Astrocyte (in vitro differentiated cells and primary cell): Measurements from ENCODE around the gene C5orf22. TPM values are rescaled to one million over a fixed set of nuclear protein-coding genes. Genes with fewer than 3 reads are reported as not detected.

Experiments
- DNase-seq: peaks from one replicate; pipeline ENCODE4 v3.0.0-alpha.2; 2010; ENCODE audit warnings: low read depth
- FAIRE-seq: peaks from 2 replicates; lab custom pipeline; 2011; peaks lifted over from hg19 to GRCh38; lab: Jason Lieb, UNC
- H2AFZ ChIP-seq: 2 replicates; pipeline ENCODE4 v1.6.0; 2012; ENCODE audit warnings: low read depth, low read length, inconsistent platforms
- H3K27ac ChIP-seq: 2 replicates; pipeline ENCODE4 v1.5.1; 2011; ENCODE audit warnings: low read depth, low read length, inconsistent platforms
- H3K27me3 ChIP-seq: 2 replicates; pipeline ENCODE4 v1.6.0; 2011; ENCODE audit warnings: low read length, inconsistent platforms; ENCODE audit not compliant: insufficient read depth
- H3K36me3 ChIP-seq: 2 replicates; pipeline ENCODE4 v1.5.1; 2011; ENCODE audit warnings: low read length, inconsistent platforms; ENCODE audit not compliant: insufficient read depth
- H3K4me1 ChIP-seq: 2 replicates; pipeline ENCODE4 v1.5.1; 2011; ENCODE audit warnings: low read length, inconsistent platforms; ENCODE audit not compliant: insufficient read depth
- H3K4me2 ChIP-seq: 2 replicates; pipeline ENCODE4 v1.6.0; 2012; ENCODE audit warnings: low read length, inconsistent platforms
- H3K4me3 ChIP-seq: 2 replicates; pipeline ENCODE4 v1.5.1; 2011; ENCODE audit warnings: low read depth, mild to moderate bottlenecking, low read length, inconsistent platforms; ENCODE audit not compliant: insufficient read depth
- H3K79me2 ChIP-seq: 2 replicates; pipeline ENCODE4 v1.6.0; 2012; ENCODE audit warnings: mild to moderate bottlenecking, low read length, inconsistent platforms; ENCODE audit not compliant: insufficient read depth
- H3K9ac ChIP-seq: 2 replicates; pipeline ENCODE4 v1.6.0; 2012; ENCODE audit warnings: mild to moderate bottlenecking, low read length, inconsistent platforms
- H3K9me3 ChIP-seq: 2 replicates; pipeline ENCODE4 v1.5.1; 2012; ENCODE audit warnings: low read depth, mild to moderate bottlenecking, low read length, inconsistent platforms; ENCODE audit not compliant: insufficient read depth
- H4K20me1 ChIP-seq: 2 replicates; pipeline ENCODE4 v1.6.0; 2012; ENCODE audit warnings: low read length, inconsistent platforms; ENCODE audit not compliant: insufficient read depth
- H3K27ac Mint-ChIP-seq: one replicate; pipeline ENCODE4 v1.8.0; 2021; ENCODE audit warnings: mild to moderate bottlenecking, mixed read lengths; ENCODE audit not compliant: unreplicated experiment
- H3K27me3 Mint-ChIP-seq: one replicate; pipeline ENCODE4 v1.8.0; 2021; ENCODE audit warnings: low read depth, mixed read lengths; ENCODE audit not compliant: unreplicated experiment
- H3K36me3 Mint-ChIP-seq: one replicate; pipeline ENCODE4 v1.8.0; 2021; ENCODE audit warnings: low read depth, mixed read lengths; ENCODE audit not compliant: unreplicated experiment
- H3K4me1 Mint-ChIP-seq: one replicate; pipeline ENCODE4 v1.8.0; 2021; ENCODE audit warnings: low read depth, mixed read lengths; ENCODE audit not compliant: unreplicated experiment
- H3K4me3 Mint-ChIP-seq: one replicate; pipeline ENCODE4 v1.8.0; 2021; ENCODE audit warnings: mild to moderate bottlenecking, moderate library complexity, mixed read lengths; ENCODE audit not compliant: unreplicated experiment
- H3K9me3 Mint-ChIP-seq: one replicate; pipeline ENCODE4 v1.8.0; 2021; ENCODE audit warnings: mild to moderate bottlenecking, mixed read lengths; ENCODE audit not compliant: unreplicated experiment
- EZH2 ChIP-seq: IDR thresholded peaks from 2 replicates; pipeline ENCODE4 v1.6.1; 2012; ENCODE audit warnings: mild to moderate bottlenecking, low read length, inconsistent platforms; ENCODE audit not compliant: insufficient read depth
- total RNA-seq: library from RNA; stranded (reverse); gene quantifications from 2 replicates; pipeline ENCODE4 v1.2.1, GENCODE V29; 2021
- TF ChIP-seq, protein P1 (sequence below): IDR thresholded peaks from 2 replicates; pipeline ENCODE4 v1.5.1; 2011; ENCODE audit warnings: low read depth, mild to moderate bottlenecking, inconsistent platforms, low read length, moderate library complexity; ENCODE audit not compliant: insufficient read depth

Gene C5orf22
- total RNA-seq, 1 donor from 2014 or later, result 25.9 TPM

DNA sequence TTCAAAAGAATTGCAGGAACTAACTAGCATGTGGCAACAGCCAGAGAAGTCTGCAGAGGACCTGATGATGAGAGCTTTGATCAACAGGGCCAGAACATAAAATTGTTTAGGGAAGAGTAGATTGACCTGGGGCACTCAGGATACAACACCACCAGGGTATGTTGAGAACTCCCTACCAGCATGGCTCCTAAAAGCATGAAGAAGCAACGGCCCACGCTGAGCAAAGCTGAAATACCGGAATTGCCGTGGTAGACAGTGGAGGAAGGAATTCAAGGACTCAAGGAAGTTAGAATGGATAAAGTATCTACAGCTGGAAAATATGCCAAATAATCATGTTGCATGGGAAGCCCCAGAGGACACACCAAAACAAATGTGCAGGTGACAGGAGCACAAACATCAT is 31.8 kb upstream of the C5orf22 start:
- H2AFZ ChIP-seq, result no peak overlapping the region
- FAIRE-seq (no peak), DNase-seq (no peak)
- Mint-ChIP-seq H3K4me1 (no peaks in the 10 kb centered on the region), H3K9me3 (no peaks in the 10 kb centered on the region), H3K36me3 (peaks cover 46% of the 10 kb centered on the region), H3K4me3 (no peak overlapping the region), H3K27ac (no peak overlapping the region), H3K27me3 (no peaks in the 10 kb centered on the region)
- H3K27ac ChIP-seq, result no peak overlapping the region
- H3K4me1 ChIP-seq, result no peaks in the 10 kb centered on the region
- peaks cover 61% of the 10 kb centered on the region for H3K36me3 ChIP-seq
- H3K9me3 ChIP-seq, result no peaks in the 10 kb centered on the region
- H3K9ac ChIP-seq, result no peak overlapping the region
- TF ChIP-seq, protein P1, sequence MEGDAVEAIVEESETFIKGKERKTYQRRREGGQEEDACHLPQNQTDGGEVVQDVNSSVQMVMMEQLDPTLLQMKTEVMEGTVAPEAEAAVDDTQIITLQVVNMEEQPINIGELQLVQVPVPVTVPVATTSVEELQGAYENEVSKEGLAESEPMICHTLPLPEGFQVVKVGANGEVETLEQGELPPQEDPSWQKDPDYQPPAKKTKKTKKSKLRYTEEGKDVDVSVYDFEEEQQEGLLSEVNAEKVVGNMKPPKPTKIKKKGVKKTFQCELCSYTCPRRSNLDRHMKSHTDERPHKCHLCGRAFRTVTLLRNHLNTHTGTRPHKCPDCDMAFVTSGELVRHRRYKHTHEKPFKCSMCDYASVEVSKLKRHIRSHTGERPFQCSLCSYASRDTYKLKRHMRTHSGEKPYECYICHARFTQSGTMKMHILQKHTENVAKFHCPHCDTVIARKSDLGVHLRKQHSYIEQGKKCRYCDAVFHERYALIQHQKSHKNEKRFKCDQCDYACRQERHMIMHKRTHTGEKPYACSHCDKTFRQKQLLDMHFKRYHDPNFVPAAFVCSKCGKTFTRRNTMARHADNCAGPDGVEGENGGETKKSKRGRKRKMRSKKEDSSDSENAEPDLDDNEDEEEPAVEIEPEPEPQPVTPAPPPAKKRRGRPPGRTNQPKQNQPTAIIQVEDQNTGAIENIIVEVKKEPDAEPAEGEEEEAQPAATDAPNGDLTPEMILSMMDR, result no peak
- no peak for TF ChIP-seq EZH2
- no peaks in the 10 kb centered on the region for H3K79me2 ChIP-seq
- H3K27me3 ChIP-seq, result no peaks in the 10 kb centered on the region
- H4K20me1 ChIP-seq, result peaks cover 4% of the 10 kb centered on the region
- H3K4me3 ChIP-seq, result no peak overlapping the region
- no peak overlapping the region for H3K4me2 ChIP-seq

DNA sequence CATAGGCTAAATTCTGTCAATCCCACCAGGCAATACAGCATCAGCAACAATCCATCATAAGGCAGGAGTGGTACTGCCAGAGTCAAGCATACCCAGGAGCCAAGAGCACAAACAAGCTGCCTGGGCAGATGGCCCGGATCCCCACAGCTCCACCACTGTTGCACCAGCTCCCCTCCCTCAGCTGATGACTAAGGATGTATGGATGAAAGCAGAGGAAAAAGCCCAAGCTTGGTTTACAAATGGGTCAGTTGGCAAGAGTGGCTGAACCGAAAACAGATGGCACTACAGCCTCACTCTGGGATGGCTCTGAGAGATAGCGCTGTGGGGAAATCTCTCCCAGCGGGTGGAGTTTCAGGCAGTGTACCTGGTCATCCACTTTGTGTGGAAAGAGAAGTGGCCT is 29.6 kb upstream of the C5orf22 start:
- Mint-ChIP-seq H3K27me3 (no peaks in the 10 kb centered on the region), H3K36me3 (peaks cover 40% of the 10 kb centered on the region), H3K4me1 (no peaks in the 10 kb centered on the region), H3K4me3 (no peak overlapping the region), H3K27ac (no peak overlapping the region), H3K9me3 (no peaks in the 10 kb centered on the region)
- Histone ChIP-seq H3K27me3 (no peaks in the 10 kb centered on the region), H3K79me2 (no peaks in the 10 kb centered on the region), H3K4me3 (no peak overlapping the region), H4K20me1 (peaks cover 4% of the 10 kb centered on the region), H2AFZ (no peak overlapping the region), H3K36me3 (peaks cover 60% of the 10 kb centered on the region), H3K4me1 (no peaks in the 10 kb centered on the region), H3K9ac (no peak overlapping the region), H3K27ac (no peak overlapping the region), H3K4me2 (no peak overlapping the region), H3K9me3 (no peaks in the 10 kb centered on the region)
- DNase-seq (no peak), FAIRE-seq (no peak)
- TF ChIP-seq, protein P1, result no peak

DNA sequence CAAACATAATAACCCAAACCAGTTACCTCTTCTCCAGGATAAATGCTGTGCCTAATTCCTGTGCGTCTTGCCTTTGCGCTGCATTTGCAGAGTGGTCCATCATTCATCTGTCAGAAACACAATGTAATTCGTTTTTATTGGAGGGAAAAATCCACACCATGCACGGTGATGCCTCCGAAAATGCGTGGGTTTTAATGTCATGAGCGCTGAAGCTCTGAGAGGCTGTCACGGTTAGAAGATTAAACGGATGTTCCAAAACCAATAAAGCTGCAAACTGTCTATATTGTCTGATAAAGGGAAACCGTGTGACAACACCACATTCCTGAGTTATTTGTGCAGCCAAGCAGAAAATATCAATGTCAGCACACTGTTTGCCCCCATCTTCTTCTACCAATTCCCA is 27.6 kb upstream of the C5orf22 start:
- H3K4me3 ChIP-seq, result no peak overlapping the region
- H3K9ac ChIP-seq, result no peak overlapping the region
- no peaks in the 10 kb centered on the region for H3K4me1 ChIP-seq
- H2AFZ ChIP-seq, result no peak overlapping the region
- H3K4me2 ChIP-seq, result no peak overlapping the region
- Mint-ChIP-seq H3K9me3 (no peaks in the 10 kb centered on the region), H3K27ac (no peak overlapping the region), H3K4me1 (no peaks in the 10 kb centered on the region), H3K36me3 (peaks cover 29% of the 10 kb centered on the region), H3K4me3 (no peak overlapping the region), H3K27me3 (no peaks in the 10 kb centered on the region)
- peaks cover 68% of the 10 kb centered on the region for H3K36me3 ChIP-seq
- peaks cover 8% of the 10 kb centered on the region for H4K20me1 ChIP-seq
- H3K79me2 ChIP-seq, result no peaks in the 10 kb centered on the region
- no peaks in the 10 kb centered on the region for H3K9me3 ChIP-seq
- H3K27me3 ChIP-seq, result no peaks in the 10 kb centered on the region
- no peak for DNase-seq
- TF ChIP-seq, protein P1, result no peak
- no peak for TF ChIP-seq EZH2
- no peak overlapping the region for H3K27ac ChIP-seq
- no peak for FAIRE-seq
